ENCODE measurements around the gene RORB.

The RORB gene

DNA sequence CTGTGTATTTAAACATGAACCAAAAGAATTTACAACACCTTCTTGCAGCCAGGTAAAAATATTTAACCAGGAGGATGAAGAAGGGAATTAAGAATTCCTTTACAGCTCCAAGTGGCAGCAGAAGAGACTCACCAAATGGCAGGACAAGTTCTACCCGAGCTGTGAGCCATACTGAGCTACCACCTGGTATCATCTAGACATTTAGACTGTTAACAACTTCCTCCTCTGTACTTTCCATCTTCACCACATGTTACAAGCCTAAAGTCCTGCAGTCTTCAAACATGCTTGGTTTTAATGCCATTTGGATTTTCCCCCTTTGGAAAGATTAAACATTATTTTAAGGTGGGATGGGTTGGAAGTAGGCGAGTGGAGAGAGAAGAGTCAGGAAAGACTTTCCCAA is 200.4 kb downstream of the RORB start:
- no peak for DNase-seq (ENCODE audit: low read depth)

DNA sequence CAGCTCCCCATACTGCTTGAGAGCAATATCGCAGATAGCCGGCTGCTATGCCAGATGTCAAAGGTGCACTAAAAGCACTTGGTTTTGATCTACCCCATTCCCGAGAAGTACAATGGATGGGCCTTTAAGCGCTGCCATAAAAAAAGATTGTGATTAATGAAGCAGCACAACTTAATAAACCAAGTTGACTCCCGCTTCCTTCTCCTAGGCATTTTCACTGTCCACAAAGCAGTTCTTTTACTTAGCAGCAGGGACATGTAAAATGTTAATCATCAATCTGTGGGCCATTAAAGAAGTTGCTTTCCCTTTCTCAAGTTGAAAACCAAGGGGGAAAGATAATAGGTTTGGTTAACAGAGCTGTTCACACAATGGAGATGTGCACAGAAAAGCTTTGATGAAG is 214.2 kb downstream of the RORB start:
- no peak for DNase-seq (ENCODE audit: low read depth)
- no peak overlapping the region for H3K4me3 ChIP-seq (ENCODE audit: control insufficient read depth, low read depth, low read length)
- TF ChIP-seq, protein P1, sequence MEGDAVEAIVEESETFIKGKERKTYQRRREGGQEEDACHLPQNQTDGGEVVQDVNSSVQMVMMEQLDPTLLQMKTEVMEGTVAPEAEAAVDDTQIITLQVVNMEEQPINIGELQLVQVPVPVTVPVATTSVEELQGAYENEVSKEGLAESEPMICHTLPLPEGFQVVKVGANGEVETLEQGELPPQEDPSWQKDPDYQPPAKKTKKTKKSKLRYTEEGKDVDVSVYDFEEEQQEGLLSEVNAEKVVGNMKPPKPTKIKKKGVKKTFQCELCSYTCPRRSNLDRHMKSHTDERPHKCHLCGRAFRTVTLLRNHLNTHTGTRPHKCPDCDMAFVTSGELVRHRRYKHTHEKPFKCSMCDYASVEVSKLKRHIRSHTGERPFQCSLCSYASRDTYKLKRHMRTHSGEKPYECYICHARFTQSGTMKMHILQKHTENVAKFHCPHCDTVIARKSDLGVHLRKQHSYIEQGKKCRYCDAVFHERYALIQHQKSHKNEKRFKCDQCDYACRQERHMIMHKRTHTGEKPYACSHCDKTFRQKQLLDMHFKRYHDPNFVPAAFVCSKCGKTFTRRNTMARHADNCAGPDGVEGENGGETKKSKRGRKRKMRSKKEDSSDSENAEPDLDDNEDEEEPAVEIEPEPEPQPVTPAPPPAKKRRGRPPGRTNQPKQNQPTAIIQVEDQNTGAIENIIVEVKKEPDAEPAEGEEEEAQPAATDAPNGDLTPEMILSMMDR (conservative IDR thresholded peaks at IDR 0.05; ENCODE audit: control insufficient read depth, insufficient read depth, low read depth, low read length), result no peak

More for the DNA sequence above, 200.4 kb downstream of the RORB start:
- TF ChIP-seq, protein P1 (conservative IDR thresholded peaks at IDR 0.05; ENCODE audit: control insufficient read depth, insufficient read depth, low read depth, low read length), result no peak
- no peak overlapping the region for H3K4me3 ChIP-seq (ENCODE audit: control insufficient read depth, low read depth, low read length)

DNA sequence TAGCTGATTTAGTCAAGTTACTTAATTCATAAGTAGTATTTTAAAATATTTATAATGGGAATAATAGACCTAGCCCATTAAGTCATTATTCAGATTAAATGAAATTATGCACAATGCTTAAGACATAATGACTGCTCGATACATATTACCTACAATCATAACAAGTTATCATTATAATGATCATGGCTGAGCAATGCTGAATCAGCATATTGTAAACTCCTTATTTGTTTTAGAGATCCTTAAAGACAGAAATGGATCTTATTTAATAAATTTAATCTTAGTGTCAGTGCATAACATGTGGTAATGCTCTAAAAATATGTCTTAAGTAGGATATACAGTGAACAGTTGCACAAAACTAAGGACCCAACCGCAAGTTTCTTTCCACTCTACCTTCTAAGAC is 221.6 kb downstream of the RORB start:
- H3K4me3 ChIP-seq (ENCODE audit: control insufficient read depth, low read depth, low read length), result no peak overlapping the region
- no peak for DNase-seq (ENCODE audit: low read depth)
- TF ChIP-seq, protein P1 (conservative IDR thresholded peaks at IDR 0.05; ENCODE audit: control insufficient read depth, insufficient read depth, low read depth, low read length), result no peak

DNA sequence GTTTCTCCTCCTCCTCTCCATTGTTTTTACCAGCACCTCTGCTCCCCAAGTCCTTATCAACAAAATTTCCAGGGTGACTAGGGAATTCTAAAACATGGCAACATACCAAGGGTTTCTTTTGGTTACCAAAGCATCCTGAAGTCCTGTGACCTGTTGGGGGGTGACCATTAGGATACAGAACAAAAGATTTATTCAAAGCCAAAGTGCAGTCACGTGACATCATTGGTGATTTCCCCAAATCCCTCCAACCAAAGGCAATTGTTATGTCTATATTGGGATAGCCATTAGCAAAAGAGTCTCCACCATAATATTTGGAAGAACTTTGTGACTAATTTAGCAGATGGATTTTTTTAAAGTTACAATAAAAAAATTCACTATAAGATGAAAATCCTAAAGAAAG is 222.2 kb downstream of the RORB start:
- TF ChIP-seq, protein P1 (conservative IDR thresholded peaks at IDR 0.05; ENCODE audit: control insufficient read depth, insufficient read depth, low read depth, low read length), result no peak
- no peak for DNase-seq (ENCODE audit: low read depth)
- H3K4me3 ChIP-seq (ENCODE audit: control insufficient read depth, low read depth, low read length), result no peak overlapping the region

DNA sequence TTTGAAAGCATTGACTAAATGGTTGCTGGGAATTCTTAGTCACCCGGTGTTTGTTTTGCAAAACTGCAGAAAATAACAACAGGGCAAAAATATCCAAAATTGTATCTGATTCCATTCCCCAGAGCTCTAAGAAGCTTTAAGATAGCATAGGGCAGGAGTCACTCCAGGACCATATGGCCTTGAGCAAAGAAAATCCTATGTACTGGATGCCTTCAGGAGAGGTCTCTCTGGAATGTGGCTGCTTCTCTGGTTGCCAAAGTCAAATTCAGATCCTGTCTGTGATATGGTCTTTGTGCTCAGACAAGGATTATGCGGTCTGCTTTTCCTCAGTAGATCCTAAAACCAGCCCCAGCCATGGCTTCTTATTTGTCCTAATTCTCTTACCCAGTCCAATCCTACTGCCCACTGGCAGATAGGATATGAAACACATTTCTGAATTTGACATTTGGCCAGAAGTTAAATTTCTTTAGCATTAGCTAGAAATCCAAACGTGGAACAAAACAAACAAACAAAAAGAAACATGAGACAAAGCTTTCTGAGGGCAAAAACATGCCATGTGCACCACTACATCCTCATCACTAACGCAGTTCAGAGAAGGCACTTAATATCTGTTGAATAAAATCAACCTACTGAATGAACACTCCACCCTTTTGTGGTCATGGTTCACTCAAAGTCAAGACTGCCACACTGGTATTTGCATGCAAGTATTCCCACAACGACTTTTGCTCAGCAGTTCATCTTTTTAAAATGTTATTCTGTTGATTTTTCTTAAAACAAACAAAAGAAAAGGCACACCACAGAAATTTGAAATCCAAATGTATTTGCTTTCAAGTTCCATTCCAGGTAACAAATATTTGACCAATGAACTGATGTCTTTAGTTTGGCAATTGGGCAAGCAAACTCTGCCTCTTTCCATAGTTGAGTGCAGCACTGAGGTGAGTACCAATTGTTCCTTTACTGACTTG is 224.8 kb downstream of the RORB start:
- no peak for DNase-seq (ENCODE audit: low read depth)
- TF ChIP-seq, protein P1 (conservative IDR thresholded peaks at IDR 0.05; ENCODE audit: control insufficient read depth, insufficient read depth, low read depth, low read length), result no peak
- no peak overlapping the region for H3K4me3 ChIP-seq (ENCODE audit: control insufficient read depth, low read depth, low read length)

DNA sequence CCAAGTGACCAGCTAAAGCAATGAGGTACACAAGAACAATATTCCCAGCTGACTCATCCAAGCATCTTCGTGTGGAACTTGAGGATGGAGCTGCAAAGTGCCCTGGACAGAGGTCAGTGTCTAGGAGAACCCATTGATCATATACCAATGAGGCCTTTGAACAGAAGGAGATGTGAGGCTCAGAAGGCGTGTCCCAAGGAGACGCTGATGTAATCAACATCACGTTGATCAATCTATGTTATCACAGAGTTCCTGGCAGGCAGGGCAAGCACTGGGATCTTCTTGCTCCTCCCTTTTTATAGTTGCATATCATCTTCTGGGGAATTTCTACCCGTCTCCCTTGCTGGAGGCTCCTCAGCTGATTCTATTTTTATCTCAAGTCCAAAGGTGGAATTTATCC is 227.2 kb downstream of the RORB start:
- TF ChIP-seq, protein P1 (conservative IDR thresholded peaks at IDR 0.05; ENCODE audit: control insufficient read depth, insufficient read depth, low read depth, low read length), result no peak
- no peak for DNase-seq (ENCODE audit: low read depth)
- H3K4me3 ChIP-seq (ENCODE audit: control insufficient read depth, low read depth, low read length), result no peak overlapping the region

Data from fibroblast of mammary gland (primary cell).